ENCODE measurements around the gene KLRD1.

Gene KLRD1

GRCh38 chr12:10285919-10286318, 21.8 kb upstream of the KLRD1 start:
- Histone ChIP-seq H3K36me3 (ENCODE audit: insufficient read depth) (no peaks in the 10 kb centered on the region), H4K20me1 (ENCODE audit: insufficient read depth) (no peaks in the 10 kb centered on the region), H3K27ac (no peak overlapping the region), H3K4me2 (no peak overlapping the region), H3K79me2 (ENCODE audit: insufficient read depth, low read depth) (no peaks in the 10 kb centered on the region), H2AFZ (ENCODE audit: low read depth) (no peak overlapping the region), H3K9ac (no peak overlapping the region), H3K4me1 (ENCODE audit: low read depth, poor library complexity, severe bottlenecking) (peaks cover 16% of the 10 kb centered on the region), H3K4me3 (IDR thresholded peaks at IDR 0.05; ENCODE audit: insufficient read depth, low read depth, low read length) (no peak overlapping the region), H3K27me3 (ENCODE audit: insufficient read depth, low read depth) (no peaks in the 10 kb centered on the region)
- TF ChIP-seq CTCF (conservative IDR thresholded peaks at IDR 0.05; ENCODE audit: low read depth, low read length): no peak

GRCh38 chr12:10289005-10289754, 18.5 kb upstream of the KLRD1 start:
- H3K79me2 ChIP-seq (ENCODE audit: insufficient read depth, low read depth): no peaks in the 10 kb centered on the region
- no peaks in the 10 kb centered on the region for H3K27me3 ChIP-seq (ENCODE audit: insufficient read depth, low read depth)
- no peaks in the 10 kb centered on the region for H3K36me3 ChIP-seq (ENCODE audit: insufficient read depth)
- TF ChIP-seq CTCF (conservative IDR thresholded peaks at IDR 0.05; ENCODE audit: low read depth, low read length): no peak
- H3K9ac ChIP-seq: no peak overlapping the region
- H3K4me3 ChIP-seq (IDR thresholded peaks at IDR 0.05; ENCODE audit: insufficient read depth, low read depth, low read length): no peak overlapping the region
- H3K4me1 ChIP-seq (ENCODE audit: low read depth, poor library complexity, severe bottlenecking): peaks cover 21% of the 10 kb centered on the region
- H4K20me1 ChIP-seq (ENCODE audit: insufficient read depth): no peaks in the 10 kb centered on the region
- no peak overlapping the region for H2AFZ ChIP-seq (ENCODE audit: low read depth)
- no peak overlapping the region for H3K27ac ChIP-seq
- H3K4me2 ChIP-seq: peak overlapping the region; percentile 34; the same call in 1 of the 2 replicates

- H3K36me3 ChIP-seq (ENCODE audit: insufficient read depth): no peaks in the 10 kb centered on the region
- H3K4me2 ChIP-seq: no peak overlapping the region
- no peaks in the 10 kb centered on the region for H4K20me1 ChIP-seq (ENCODE audit: insufficient read depth)
- no peak overlapping the region for H3K27ac ChIP-seq
- H2AFZ ChIP-seq (ENCODE audit: low read depth): no peak overlapping the region
- H3K9ac ChIP-seq: no peak overlapping the region
- H3K4me1 ChIP-seq (ENCODE audit: low read depth, poor library complexity, severe bottlenecking): peaks cover 21% of the 10 kb centered on the region
- H3K79me2 ChIP-seq (ENCODE audit: insufficient read depth, low read depth): no peaks in the 10 kb centered on the region
- TF ChIP-seq CTCF (conservative IDR thresholded peaks at IDR 0.05; ENCODE audit: low read depth, low read length): no peak
- no peak overlapping the region for H3K4me3 ChIP-seq (IDR thresholded peaks at IDR 0.05; ENCODE audit: insufficient read depth, low read depth, low read length)
- H3K27me3 ChIP-seq (ENCODE audit: insufficient read depth, low read depth): no peaks in the 10 kb centered on the region
Measured at GRCh38 chr12:10291030-10291429, 16.6 kb upstream of the KLRD1 start.

GRCh38 chr12:10293151-10293550, 14.5 kb upstream of the KLRD1 start:
- TF ChIP-seq CTCF (conservative IDR thresholded peaks at IDR 0.05; ENCODE audit: low read depth, low read length): no peak
- no peak overlapping the region for H3K27ac ChIP-seq
- no peaks in the 10 kb centered on the region for H3K79me2 ChIP-seq (ENCODE audit: insufficient read depth, low read depth)
- no peak overlapping the region for H3K4me2 ChIP-seq
- H3K4me3 ChIP-seq (IDR thresholded peaks at IDR 0.05; ENCODE audit: insufficient read depth, low read depth, low read length): no peak overlapping the region
- no peak overlapping the region for H3K9ac ChIP-seq
- H4K20me1 ChIP-seq (ENCODE audit: insufficient read depth): no peaks in the 10 kb centered on the region
- H3K4me1 ChIP-seq (ENCODE audit: low read depth, poor library complexity, severe bottlenecking): peaks cover 20% of the 10 kb centered on the region
- no peaks in the 10 kb centered on the region for H3K27me3 ChIP-seq (ENCODE audit: insufficient read depth, low read depth)
- H3K36me3 ChIP-seq (ENCODE audit: insufficient read depth): no peaks in the 10 kb centered on the region
- H2AFZ ChIP-seq (ENCODE audit: low read depth): no peak overlapping the region
